ENCODE data around the gene BMP2K.
"Not testable (repeated sequence)": the region's sequence is repeated elsewhere in the genome, so short reads cannot be mapped to it uniquely, and the experiment has no call there.

The BMP2K gene

DNA sequence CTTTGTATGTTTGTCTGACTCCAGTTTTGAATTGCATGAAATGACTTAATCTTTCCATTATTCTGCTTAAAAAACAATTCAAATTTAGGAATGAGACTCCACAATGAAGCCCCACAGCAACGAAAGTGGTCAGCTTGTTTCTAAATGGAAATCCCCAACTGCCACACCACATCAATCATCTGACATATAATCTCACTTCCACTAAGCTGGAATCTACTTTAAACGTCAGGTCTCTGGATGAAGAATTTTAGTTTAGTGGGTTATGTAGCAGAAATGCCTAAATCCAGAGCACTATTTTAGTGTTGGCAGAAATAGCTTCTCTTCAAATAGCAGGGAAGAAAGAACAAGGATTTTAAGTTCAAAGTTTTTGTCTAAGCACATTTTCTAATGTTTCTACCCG lies 1.7 kb upstream of the BMP2K start:
- no peaks in the 10 kb centered on the region for H3K36me3 Mint-ChIP-seq (ENCODE audit: low read depth)
- H3K27ac Mint-ChIP-seq = peak overlapping the region; percentile 98

DNA sequence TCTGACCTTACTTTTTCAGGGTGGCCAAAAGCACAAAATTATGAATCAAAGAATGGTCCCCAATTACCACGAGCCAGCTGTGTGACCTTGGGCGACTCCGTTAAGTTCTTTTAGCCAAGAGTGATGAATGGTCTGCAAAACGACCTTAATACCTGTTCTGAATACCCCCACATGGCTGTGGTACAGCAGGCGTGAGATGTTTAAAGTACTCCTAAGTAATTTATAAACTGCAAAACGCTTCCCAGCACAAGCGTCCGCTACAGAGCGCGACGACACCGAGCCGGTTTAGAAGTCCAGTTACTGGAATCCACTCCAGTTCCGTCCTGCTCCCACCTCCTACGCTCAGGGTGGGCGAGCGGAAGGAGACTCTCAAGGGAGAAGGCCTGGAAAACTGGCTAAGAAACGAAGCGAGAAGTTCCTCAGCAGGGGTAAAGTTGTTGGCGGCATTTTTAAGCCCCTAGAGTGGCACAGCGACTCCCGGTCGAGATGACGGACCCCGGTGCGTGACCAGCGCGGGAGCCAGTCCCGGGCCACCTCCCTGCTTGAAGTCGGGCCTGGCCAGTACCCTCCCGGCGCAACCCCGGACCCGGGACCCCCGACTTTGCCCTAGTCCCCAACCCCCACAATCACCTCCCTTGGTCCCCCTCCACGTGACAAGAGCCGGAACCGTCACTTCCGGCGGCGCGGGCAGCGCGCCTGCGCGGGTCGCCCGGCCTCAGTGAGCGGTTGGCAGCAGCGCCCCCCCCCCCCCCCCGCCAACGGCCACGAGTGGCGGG lies 659 bp upstream of the BMP2K start:
- peak overlapping the region; percentile 98 for H3K27ac Mint-ChIP-seq
- peaks cover 43% of the 10 kb centered on the region for H3K4me1 Mint-ChIP-seq (ENCODE audit: low read depth)
- H3K4me3 Mint-ChIP-seq = peak overlapping the region; percentile 92
- no peaks in the 10 kb centered on the region for H3K27me3 Mint-ChIP-seq
- H3K36me3 Mint-ChIP-seq (ENCODE audit: low read depth) = no peaks in the 10 kb centered on the region
- H3K9me3 Mint-ChIP-seq = no peaks in the 10 kb centered on the region

More for the DNA sequence above, 1.7 kb upstream of the BMP2K start:
- Mint-ChIP-seq H3K4me1 (ENCODE audit: low read depth) (peaks cover 53% of the 10 kb centered on the region), H3K4me3 (peak overlapping the region; percentile 48), H3K27me3 (no peaks in the 10 kb centered on the region), H3K9me3 (no peaks in the 10 kb centered on the region)

DNA sequence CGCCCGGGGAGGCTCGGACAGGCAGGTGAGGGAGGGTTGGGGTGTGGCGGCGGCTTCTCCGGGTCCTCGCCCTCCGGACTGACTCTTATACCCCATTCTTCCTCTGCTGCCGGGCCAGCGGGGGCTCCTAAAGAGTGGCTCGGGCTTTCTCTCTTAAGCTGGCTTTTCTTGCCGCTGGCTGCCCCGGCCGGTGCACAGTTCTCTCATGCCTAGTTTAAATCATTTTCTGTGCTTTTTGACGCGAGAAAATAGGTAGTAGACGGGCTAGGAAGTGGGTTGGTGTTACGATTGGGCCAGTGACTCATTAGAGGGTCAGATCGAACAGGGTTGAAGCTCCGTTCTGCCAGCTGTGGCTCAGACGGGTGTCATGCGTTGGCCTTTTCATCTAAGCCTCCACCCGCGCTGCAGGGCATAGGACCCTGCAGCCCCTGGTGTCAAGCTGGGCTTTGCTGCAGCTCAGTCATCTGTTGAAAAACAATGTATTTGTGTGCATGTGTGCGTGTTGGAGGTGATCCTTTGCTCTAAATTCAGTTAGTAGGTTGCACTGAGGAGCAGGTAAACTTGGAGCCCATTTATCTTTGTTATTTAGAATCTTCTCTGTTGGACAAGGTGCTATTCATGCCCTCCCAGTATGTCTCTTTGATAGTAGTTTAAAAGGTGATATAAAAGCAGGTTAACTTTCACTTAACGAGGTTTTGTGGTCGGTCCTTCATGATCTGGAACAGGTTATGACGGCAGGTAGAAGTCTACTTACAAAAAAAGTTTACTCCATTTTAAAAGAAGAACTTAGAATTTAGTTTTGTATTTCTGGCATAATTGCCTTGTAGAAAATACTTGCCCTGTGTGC lies 802 bp downstream of the BMP2K start:
- Mint-ChIP-seq H3K9me3 (no peaks in the 10 kb centered on the region), H3K27ac (peak overlapping the region; percentile 93), H3K4me3 (no peak overlapping the region), H3K36me3 (ENCODE audit: low read depth) (no peaks in the 10 kb centered on the region), H3K4me1 (ENCODE audit: low read depth) (peaks cover 42% of the 10 kb centered on the region), H3K27me3 (no peaks in the 10 kb centered on the region)

DNA sequence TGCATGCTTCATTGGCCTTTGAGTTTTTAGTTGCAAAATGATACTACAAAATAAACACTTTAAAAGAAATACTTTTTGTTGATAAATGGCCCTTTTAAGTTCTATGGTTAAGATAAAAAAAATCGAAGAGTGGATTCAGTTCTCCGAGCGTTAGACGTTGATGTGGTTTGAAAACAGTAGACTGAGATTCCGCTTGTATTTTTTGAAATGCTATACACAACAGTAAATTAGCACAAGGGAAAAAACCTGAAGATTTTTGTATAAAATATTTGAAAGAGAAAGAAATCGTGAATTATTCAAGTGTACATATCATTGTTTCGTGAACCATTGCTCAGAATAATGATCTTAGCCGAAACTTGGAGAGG lies 1.4 kb downstream of the BMP2K start:
- H3K4me1 Mint-ChIP-seq (ENCODE audit: low read depth) = peaks cover 37% of the 10 kb centered on the region
- H3K9me3 Mint-ChIP-seq = no peaks in the 10 kb centered on the region
- no peak overlapping the region for H3K4me3 Mint-ChIP-seq
- peak overlapping the region; percentile 93 for H3K27ac Mint-ChIP-seq
- no peaks in the 10 kb centered on the region for H3K27me3 Mint-ChIP-seq
- no peaks in the 10 kb centered on the region for H3K36me3 Mint-ChIP-seq (ENCODE audit: low read depth)

DNA sequence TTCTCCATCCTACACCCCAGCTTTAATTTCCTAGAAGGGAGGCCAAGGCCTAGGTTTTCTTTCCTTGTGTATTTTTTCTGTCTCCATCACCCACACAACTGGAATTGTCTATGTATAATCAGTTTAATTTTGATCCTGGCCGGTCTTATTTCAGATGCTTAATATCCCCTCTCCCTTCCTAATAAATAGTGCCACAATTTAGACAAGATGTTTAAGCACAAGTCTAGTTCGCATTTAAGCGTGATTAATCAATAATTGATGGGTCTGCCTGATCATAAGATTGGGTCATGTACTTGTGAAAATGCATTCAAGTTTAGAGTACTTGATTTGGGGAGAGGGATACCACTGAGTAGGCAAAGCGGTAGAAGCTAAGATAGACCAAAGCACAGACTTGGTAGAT lies 2.4 kb downstream of the BMP2K start:
- no peaks in the 10 kb centered on the region for H3K9me3 Mint-ChIP-seq
- no peaks in the 10 kb centered on the region for H3K36me3 Mint-ChIP-seq (ENCODE audit: low read depth)
- no peak overlapping the region for H3K27ac Mint-ChIP-seq
- H3K4me3 Mint-ChIP-seq = no peak overlapping the region
- no peaks in the 10 kb centered on the region for H3K27me3 Mint-ChIP-seq
- peaks cover 29% of the 10 kb centered on the region for H3K4me1 Mint-ChIP-seq (ENCODE audit: low read depth)

DNA sequence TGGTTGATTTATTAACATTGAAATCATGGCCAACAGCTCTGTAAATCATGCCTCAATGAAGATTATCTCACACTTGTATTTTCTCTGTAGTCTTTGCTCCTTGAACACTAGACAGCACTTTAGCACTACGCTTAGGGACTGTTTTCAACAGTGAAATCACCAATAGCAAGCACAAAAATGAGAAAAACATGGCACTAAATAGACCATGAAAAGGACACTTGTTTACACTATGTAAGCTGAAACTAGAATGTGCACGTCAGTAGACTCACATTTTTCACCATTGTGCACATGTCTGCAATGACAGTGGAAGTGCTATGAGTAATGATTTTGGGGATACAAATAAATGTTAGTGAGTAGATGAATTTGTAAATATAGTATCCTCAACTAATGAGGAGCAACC lies 3.1 kb downstream of the BMP2K start:
- no peak overlapping the region for H3K27ac Mint-ChIP-seq
- H3K4me1 Mint-ChIP-seq (ENCODE audit: low read depth) = peaks cover 29% of the 10 kb centered on the region
- H3K9me3 Mint-ChIP-seq = no peaks in the 10 kb centered on the region
- H3K27me3 Mint-ChIP-seq = no peaks in the 10 kb centered on the region
- H3K4me3 Mint-ChIP-seq = no peak overlapping the region
- H3K36me3 Mint-ChIP-seq (ENCODE audit: low read depth) = no peaks in the 10 kb centered on the region

DNA sequence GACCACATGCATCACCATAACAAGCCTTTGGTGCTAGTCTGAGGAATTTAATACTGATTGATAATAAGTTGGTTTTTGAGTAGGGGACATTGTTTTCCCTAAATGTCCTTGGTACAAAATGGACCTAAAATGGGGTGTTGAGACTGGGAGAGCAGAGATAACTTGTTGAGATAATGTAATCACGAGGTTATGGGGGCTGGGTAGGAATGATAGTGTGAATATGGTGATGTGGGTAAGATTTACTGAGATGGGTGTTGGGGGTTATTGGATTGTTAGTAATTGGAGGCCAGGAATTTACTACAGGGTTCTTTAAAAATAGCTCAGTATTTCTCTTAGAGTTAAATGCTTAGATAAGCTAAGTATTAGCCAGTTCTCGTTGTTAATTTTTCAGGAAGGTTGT lies 3.9 kb downstream of the BMP2K start:
- Mint-ChIP-seq H3K9me3 (no peaks in the 10 kb centered on the region), H3K27ac (no peak overlapping the region), H3K27me3 (no peaks in the 10 kb centered on the region), H3K4me1 (ENCODE audit: low read depth) (peaks cover 27% of the 10 kb centered on the region), H3K4me3 (no peak overlapping the region), H3K36me3 (ENCODE audit: low read depth) (peaks cover 4% of the 10 kb centered on the region)

DNA sequence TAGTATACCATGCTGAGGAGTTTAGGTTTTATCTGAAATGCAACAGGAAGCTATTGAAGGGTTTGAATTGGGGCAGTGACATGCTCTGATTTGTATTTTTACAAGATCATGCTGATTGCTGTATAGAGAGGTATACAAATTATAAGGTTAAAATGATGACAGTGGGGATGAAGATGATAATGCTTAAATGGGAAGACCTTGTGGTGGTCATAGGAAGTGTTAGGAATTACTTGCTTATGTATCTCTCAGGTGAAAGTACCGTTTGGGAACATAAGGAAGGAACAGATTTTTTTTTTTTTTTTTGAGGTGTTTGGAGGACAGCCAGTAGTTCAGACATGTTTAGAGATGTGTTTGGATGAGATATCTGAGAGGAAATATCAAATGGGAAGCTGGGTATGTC lies 5.0 kb downstream of the BMP2K start:
- Mint-ChIP-seq H3K27me3 (no peaks in the 10 kb centered on the region), H3K4me1 (ENCODE audit: low read depth) (peaks cover 24% of the 10 kb centered on the region), H3K36me3 (ENCODE audit: low read depth) (peaks cover 4% of the 10 kb centered on the region), H3K4me3 (no peak overlapping the region), H3K9me3 (no peaks in the 10 kb centered on the region), H3K27ac (no peak overlapping the region)

DNA sequence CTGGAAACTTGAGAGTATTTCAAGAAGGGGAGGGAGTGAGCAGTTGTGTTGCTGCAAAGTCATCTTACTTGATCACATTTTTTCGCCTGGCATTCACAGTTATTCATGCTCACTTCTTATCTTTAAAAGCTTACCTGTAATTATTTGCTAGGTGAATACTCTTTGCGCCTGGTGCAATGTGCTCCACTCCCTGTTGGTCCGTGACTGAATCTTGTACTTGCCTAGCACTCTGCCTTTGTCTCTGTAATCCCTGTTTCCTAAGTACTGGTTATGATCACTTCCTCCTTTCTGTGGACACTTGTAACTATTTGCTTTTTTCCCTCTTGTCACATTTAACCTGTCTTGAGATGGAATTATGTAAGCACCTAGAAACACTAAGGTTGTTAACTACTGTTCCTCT lies 5.8 kb downstream of the BMP2K start:
- H3K27ac Mint-ChIP-seq = no peak overlapping the region
- no peak overlapping the region for H3K4me3 Mint-ChIP-seq
- H3K27me3 Mint-ChIP-seq = no peaks in the 10 kb centered on the region
- H3K36me3 Mint-ChIP-seq (ENCODE audit: low read depth) = peaks cover 4% of the 10 kb centered on the region
- H3K9me3 Mint-ChIP-seq = no peaks in the 10 kb centered on the region
- peaks cover 24% of the 10 kb centered on the region for H3K4me1 Mint-ChIP-seq (ENCODE audit: low read depth)

DNA sequence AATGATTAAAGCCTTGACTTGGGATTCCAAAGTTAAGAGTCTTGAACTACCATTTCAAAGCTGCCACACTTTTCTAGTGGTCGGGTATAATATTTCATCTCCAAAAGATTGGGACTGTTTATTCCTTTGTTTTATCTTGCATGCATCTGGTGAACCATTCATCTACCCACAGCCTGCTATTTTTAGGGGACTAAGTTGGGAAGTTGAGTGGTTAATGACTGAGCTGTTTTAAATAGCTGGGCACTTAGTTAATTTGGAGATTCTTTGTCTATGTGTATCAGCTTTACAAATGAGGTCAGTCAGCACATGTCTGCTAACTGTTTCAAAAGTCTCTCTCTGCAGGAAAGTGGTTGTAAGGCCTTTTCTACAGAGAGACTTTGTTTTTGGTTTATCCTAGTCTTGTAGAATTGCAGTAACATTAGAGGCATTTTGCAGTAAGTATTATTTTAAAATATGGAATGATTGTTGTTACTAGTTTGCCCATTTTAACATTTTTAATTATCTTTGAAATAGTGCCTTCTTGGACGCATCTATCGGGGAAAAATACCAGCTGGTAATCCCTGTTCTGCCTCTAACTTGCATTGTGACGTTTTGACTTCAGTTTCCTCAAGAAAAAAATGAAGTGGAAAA lies 8.2 kb downstream of the BMP2K start:
- Mint-ChIP-seq H3K36me3 (ENCODE audit: low read depth) (peaks cover 4% of the 10 kb centered on the region), H3K4me1 (ENCODE audit: low read depth) (peaks cover 24% of the 10 kb centered on the region), H3K27ac (no peak overlapping the region), H3K27me3 (no peaks in the 10 kb centered on the region), H3K4me3 (no peak overlapping the region), H3K9me3 (no peaks in the 10 kb centered on the region)

DNA sequence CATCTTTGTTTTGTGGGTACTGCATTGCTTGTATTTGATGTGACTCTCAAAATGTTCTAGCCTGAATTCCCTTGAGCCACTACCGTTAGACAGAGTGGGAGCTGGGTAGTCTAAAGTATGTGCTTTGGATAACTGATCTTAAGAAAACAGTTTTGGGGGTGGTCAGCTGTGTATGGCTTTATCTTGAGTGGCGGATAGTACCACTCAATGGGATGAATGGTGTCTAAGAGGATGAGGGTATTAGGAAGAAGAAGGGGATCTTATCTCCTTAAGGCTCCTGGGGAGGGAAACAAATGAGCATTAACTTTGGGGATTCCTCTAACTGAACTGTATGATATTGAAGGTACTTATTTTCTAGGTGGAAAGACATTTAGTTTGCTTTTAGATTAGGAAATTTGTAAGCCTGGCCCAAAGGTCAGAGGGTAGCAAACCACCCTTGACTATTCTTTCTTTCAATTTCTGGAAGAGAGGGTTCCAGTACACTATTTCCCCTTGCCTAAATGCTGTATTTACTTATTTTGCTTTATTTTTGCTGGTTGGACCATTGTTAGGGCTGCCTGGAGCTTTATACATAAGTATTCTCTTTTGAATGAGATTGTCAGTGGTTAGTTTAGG lies 11.3 kb downstream of the BMP2K start:
- H3K4me1 Mint-ChIP-seq (ENCODE audit: low read depth) = peaks cover 39% of the 10 kb centered on the region
- H3K9me3 Mint-ChIP-seq = no peaks in the 10 kb centered on the region
- H3K4me3 Mint-ChIP-seq = no peak overlapping the region
- H3K36me3 Mint-ChIP-seq (ENCODE audit: low read depth) = peaks cover 7% of the 10 kb centered on the region
- H3K27me3 Mint-ChIP-seq = no peaks in the 10 kb centered on the region
- H3K27ac Mint-ChIP-seq = peak overlapping the region; percentile 61

DNA sequence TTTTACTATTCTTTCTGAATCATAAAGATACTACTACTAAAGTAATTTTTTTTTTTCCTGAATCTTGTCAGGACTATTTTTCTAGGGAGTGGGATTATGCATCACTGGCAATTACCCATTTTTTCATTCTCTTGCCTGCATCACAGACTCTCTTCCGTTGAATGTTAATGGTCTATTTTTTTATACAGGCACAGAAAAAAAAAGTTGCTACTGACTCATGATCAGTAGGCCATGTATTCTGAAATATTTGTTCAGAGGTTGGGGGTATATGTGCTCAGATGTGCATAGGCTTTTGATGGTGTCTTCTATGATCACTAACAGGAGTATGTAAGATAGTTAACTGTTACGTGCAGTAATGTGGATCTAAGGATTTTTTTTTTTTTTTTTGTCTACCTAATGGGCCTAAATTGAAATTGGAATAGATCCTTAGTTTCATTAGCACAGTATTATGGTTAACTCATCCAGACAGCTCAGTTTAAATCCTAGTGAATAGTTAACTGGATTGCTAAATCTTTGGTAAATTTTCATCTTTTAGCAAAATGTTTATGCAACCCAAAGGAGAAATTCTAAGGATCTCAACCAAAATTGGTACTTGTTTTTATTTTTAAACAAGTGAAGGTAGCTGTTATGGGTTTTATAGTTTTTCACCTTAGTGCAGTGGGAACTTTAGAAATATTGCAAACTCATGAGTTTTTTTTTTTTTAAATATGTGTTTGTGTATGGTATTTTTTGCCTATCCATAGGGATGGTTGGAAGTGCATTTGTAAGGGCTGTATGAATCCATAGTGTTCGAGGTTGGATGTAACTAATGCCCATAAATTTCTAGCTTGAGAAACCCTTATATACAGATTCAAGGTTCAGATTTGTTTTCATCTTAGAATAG lies 12.1 kb downstream of the BMP2K start:
- H3K36me3 Mint-ChIP-seq (ENCODE audit: low read depth) = peaks cover 7% of the 10 kb centered on the region
- H3K9me3 Mint-ChIP-seq = no peaks in the 10 kb centered on the region
- no peak overlapping the region for H3K4me3 Mint-ChIP-seq
- no peaks in the 10 kb centered on the region for H3K27me3 Mint-ChIP-seq
- peaks cover 39% of the 10 kb centered on the region for H3K4me1 Mint-ChIP-seq (ENCODE audit: low read depth)
- no peak overlapping the region for H3K27ac Mint-ChIP-seq

DNA sequence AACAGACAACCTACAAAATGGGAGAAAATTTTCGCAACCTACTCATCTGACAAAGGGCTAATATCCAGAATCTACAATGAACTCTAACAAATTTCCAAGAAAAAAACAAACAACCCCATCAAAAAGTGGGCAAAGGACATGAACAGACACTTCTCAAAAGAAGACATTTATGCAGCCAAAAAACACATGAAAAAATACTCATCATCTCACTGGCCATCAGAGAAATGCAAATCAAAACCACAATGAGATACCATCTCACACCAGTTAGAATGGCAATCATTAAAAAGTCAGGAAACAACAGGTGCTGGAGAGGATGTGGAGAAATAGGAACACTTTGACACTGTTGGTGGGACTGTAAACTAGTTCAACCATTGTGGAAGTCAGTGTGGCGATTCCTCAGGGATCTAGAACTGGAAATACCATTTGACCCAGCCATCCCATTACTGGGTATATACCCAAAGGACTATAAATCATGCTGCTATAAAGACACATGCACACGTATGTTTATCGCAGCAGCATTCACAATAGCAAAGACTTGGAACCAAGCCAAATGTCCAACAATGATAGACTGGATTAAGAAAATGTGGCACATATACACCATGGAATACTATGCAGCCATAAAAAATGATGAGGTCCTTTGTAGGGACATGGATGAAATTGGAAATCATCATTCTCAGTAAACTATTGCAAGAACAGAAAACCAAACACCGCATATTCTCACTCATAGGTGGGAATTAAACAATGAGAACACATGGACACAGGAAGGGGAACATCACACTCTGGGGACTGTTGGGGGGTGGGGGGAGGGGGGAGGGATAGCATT lies 19.7 kb downstream of the BMP2K start:
- not testable (repeated sequence) for H3K4me3 Mint-ChIP-seq; H3K27ac Mint-ChIP-seq; H3K27me3 Mint-ChIP-seq; H3K9me3 Mint-ChIP-seq; H3K36me3 Mint-ChIP-seq (ENCODE audit: low read depth)
- H3K4me1 Mint-ChIP-seq (ENCODE audit: low read depth) = peaks cover 49% of the 10 kb centered on the region

Data from stimulated activated naive CD8-positive, alpha-beta T cell treated with anti-CD3 and anti-CD28 coated beads, Interleukin-15, Interleukin-2, amounts not matched to agents 100 ng/mL and 50 ng/mL, for 24 hours (primary cell).